NT2/D1 (cell line): ENCODE data around the gene LRP8.

Source experiments
- DNase-seq: peaks from one replicate; pipeline ENCODE4 v3.0.0-alpha.2; 2011; ENCODE audit warnings: low read depth, low spot score
- H3K27me3 ChIP-seq: 2 replicates; pipeline ENCODE4 v1.6.0; 2011; ENCODE audit warnings: mild to moderate bottlenecking; ENCODE audit not compliant: insufficient read length, insufficient read depth
- H3K36me3 ChIP-seq: 2 replicates; pipeline ENCODE4 v1.6.1; 2011; ENCODE audit warnings: mild to moderate bottlenecking, low read length, mixed read lengths; ENCODE audit not compliant: insufficient read depth, insufficient read length
- H3K4me1 ChIP-seq: 2 replicates; pipeline ENCODE4 v1.5.1; 2011; ENCODE audit not compliant: insufficient read depth, insufficient read length
- H3K4me3 ChIP-seq: 2 replicates; pipeline ENCODE4 v1.5.1; 2011; ENCODE audit warnings: low read depth; ENCODE audit not compliant: insufficient read length
- H3K9ac ChIP-seq: 2 replicates; pipeline ENCODE4 v1.6.0; 2011; ENCODE audit warnings: low read depth; ENCODE audit not compliant: insufficient read length
- H3K9me3 ChIP-seq: 2 replicates; pipeline ENCODE4 v1.5.1; 2011; ENCODE audit warnings: mild to moderate bottlenecking, low read length; ENCODE audit not compliant: insufficient read depth
- SUZ12 ChIP-seq: IDR thresholded peaks from 2 replicates; pipeline ENCODE4 v1.6.1; 2011; ENCODE audit not compliant: insufficient read length, insufficient read depth; ENCODE audit errors: extremely low read depth
- YY1 ChIP-seq: IDR thresholded peaks from 2 replicates; pipeline ENCODE4 v1.6.1; 2011; ENCODE audit not compliant: insufficient read length, insufficient read depth
- ZNF274 ChIP-seq: IDR thresholded peaks from 2 replicates; pipeline ENCODE4 v1.6.1; 2011; ENCODE audit warnings: mild to moderate bottlenecking, low read depth, low read length

Gene LRP8

DNA sequence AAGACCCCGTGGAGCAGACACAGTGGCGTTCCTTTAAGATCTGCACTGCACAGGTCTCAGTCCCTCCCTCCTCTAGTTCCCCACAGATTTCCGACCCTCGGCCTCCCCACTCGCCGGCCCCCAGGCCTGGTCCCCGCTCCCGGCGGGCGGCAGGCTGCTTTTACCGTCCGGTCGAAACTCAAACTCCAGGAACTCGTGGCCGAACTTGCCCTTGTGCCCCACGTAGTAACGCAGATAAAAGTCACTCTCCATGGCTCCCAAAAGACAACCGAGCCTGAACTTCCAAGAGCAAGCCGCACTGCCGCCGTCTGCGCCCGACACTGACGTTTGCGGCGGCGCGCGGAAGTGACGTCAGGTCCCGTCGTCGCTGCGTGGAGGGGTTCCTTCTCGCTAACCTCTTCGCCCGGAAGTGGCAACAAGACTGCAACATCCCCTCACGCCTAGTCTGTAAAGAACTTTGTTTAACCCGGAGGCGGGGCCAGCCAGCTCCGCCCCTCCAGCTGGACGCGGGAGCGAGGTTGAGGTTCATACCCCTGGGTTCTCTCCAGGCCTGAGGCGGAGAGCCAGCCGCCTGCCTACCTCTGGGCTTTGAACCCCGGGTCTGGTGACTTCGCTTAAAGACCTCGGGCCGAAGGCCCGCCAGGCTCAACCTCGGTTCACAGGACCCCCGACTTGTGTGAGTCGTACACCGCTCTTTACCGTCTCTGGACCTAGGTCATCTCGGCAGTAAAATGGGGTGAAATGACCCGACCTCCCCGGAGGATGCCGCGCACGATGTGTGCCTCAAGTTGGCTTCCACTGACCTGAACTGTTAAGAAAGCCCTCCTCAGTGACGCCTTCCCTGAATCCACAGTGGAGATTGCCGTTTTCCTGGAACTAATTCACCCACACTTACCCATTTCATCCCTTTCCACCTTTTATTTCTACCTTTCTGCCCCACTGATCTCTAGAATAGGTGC is 89.4 kb downstream of the LRP8 start, which contains the start of gene MAGOH:
Gene MAGOH (minus strand): TSS at position 322 of the 959 bp plus-strand sequence. CDS start 70 bp downstream, at position 252.
- H3K4me3 ChIP-seq, result peak within 1 kb of the TSS; percentile 84
- DNase-seq, result peak; percentile 99
- peaks cover 3% of the 10 kb centered on the region for H3K27me3 ChIP-seq
- no peaks in the 10 kb centered on the region for H3K4me1 ChIP-seq
- TF ChIP-seq ZNF274, result no peak
- TF ChIP-seq SUZ12, result no peak
- TF ChIP-seq YY1, result no peak
- no peaks in the 10 kb centered on the region for H3K9me3 ChIP-seq
- H3K36me3 ChIP-seq, result peaks cover 33% of the 10 kb centered on the region
- peak within 1 kb of the TSS; percentile 97 for H3K9ac ChIP-seq

DNA sequence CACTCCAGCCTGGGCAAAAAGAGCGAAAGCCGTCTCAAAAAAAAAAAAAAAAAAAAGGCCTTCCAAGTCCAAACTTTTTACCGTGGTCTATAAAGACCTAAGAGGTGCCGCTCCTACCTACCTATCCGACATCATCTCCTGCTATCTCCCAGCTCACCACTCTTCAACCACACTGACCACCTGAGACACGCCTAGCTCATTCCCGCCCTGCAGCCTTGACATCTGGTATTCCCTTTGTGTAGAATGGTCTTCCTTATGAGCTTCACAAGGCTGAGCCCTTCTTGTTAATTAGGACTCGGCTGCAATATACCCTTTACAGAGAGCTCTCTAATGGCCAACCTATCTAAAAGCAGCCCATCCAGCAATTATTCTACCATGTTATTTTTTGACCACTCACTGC is 90.2 kb downstream of the LRP8 start:
- Histone ChIP-seq H3K9me3 (no peaks in the 10 kb centered on the region), H3K4me1 (no peaks in the 10 kb centered on the region), H3K36me3 (peaks cover 40% of the 10 kb centered on the region), H3K27me3 (peaks cover 3% of the 10 kb centered on the region), H3K4me3 (peak overlapping the region; percentile 84), H3K9ac (peak overlapping the region; percentile 97)
- TF ChIP-seq ZNF274, result no peak
- TF ChIP-seq SUZ12, result no peak
- no peak for TF ChIP-seq YY1
- no peak for DNase-seq

GRCh38 chr1:53220962-53221286 is 106.9 kb downstream of the LRP8 start:
- Histone ChIP-seq H3K4me1 (no peaks in the 10 kb centered on the region), H3K9ac (peak overlapping the region; percentile 100), H3K36me3 (peaks cover 36% of the 10 kb centered on the region), H3K4me3 (peak overlapping the region; percentile 98), H3K9me3 (no peaks in the 10 kb centered on the region; the same call in 1 of the 2 replicates), H3K27me3 (no peaks in the 10 kb centered on the region)
- no peak for DNase-seq
- TF ChIP-seq ZNF274 (no peak), SUZ12 (no peak), YY1 (no peak)

GRCh38 chr1:53220171-53220961 is 107.5 kb downstream of the LRP8 start, which contains the start of gene CZIB:
Gene CZIB (minus strand): TSS chr1:53220634. CDS start chr1:53220575, 59 bp downstream.
- no peak for TF ChIP-seq YY1
- no peak for TF ChIP-seq ZNF274
- TF ChIP-seq SUZ12, result no peak
- Histone ChIP-seq H3K9ac (peak within 1 kb of the TSS; percentile 100), H3K36me3 (peaks cover 36% of the 10 kb centered on the region), H3K9me3 (no peaks in the 10 kb centered on the region; the same call in 1 of the 2 replicates), H3K27me3 (no peaks in the 10 kb centered on the region), H3K4me3 (peak within 1 kb of the TSS; percentile 98), H3K4me1 (no peaks in the 10 kb centered on the region)
- peak; percentile 89 for DNase-seq

- TF ChIP-seq YY1 (no peak), SUZ12 (no peak), ZNF274 (no peak)
- DNase-seq, result no peak
- H3K36me3 ChIP-seq, result peaks cover 42% of the 10 kb centered on the region
- no peaks in the 10 kb centered on the region for H3K4me1 ChIP-seq
- H3K9ac ChIP-seq, result peak overlapping the region; percentile 100
- H3K9me3 ChIP-seq, result no peaks in the 10 kb centered on the region; the same call in 1 of the 2 replicates
- H3K27me3 ChIP-seq, result no peaks in the 10 kb centered on the region
- peak overlapping the region; percentile 98 for H3K4me3 ChIP-seq
These were observed 108.2 kb downstream of the LRP8 start for GRCh38 chr1:53219711-53220110.

GRCh38 chr1:53218201-53218600 is 109.7 kb downstream of the LRP8 start:
- Histone ChIP-seq H3K9ac (no peak overlapping the region), H3K9me3 (no peaks in the 10 kb centered on the region; the same call in 1 of the 2 replicates), H3K4me1 (no peaks in the 10 kb centered on the region), H3K4me3 (no peak overlapping the region), H3K27me3 (no peaks in the 10 kb centered on the region), H3K36me3 (peaks cover 55% of the 10 kb centered on the region)
- DNase-seq, result no peak
- TF ChIP-seq ZNF274, result no peak
- TF ChIP-seq SUZ12, result no peak
- TF ChIP-seq YY1, result no peak
